Myocyte (in vitro differentiated cells): Measurements from ENCODE around the gene FAM168A. TPM values are rescaled to one million over a fixed set of nuclear protein-coding genes. Genes with fewer than 3 reads are reported as not detected.

Experiments
- DNase-seq: peaks from one replicate; pipeline ENCODE4 v3.0.0-alpha.2; 2012; ENCODE audit warnings: low read depth
- total RNA-seq: library from RNA; depleted of rRNA; stranded (reverse); fragments of >200 nt; gene quantifications from 2 replicates; pipeline ENCODE4 v1.2.3, GENCODE V29; 2014

Gene FAM168A
- total RNA-seq, 1 donor from 2014 or later, result 23.3 TPM

DNA sequence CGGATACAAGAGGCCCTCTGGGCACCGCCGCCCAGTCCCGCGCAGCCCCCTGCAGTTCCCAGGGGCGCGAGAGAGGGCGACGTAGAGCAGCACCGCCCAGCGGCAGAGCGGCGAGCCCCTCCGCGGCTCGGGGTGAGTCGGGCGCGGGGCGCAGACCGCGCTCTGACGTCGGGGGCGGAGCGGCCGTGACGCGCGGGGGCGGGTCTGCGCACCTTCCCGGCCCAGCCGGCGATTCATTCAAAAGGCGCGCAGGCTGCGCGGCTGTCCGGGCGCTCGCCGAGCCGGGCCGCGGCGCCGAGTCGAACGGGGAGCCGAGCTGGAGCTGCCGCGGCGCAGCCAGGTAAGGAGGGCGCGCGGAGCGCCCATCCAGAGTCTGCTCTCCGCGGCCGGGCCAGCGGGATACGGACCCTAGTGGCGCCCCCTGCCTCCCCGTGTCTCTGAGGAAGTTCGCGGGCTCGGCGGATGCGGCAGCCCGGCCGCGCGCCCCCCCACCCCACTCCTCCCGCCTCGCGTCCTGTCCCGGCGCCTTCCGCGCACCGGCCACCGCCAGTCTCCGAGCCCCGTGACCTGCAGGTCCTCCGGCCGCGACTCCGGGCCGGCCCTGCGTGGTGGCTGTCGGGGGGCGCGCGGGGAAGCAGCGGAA lies 221.6 kb downstream of the FAM168A start, which contains the start of gene RELT:
TSS of gene RELT (plus strand) at position 240 of the 643 bp plus-strand sequence. CDS start 12,738 bp downstream, outside the sequence.
- DNase-seq, result peak; percentile 89

- no peak for DNase-seq
These were observed 222.1 kb downstream of the FAM168A start for GRCh38 chr11:73375830-73376159.

GRCh38 chr11:73374151-73374550 lies 223.8 kb downstream of the FAM168A start:
- peak; percentile 33 for DNase-seq

DNA sequence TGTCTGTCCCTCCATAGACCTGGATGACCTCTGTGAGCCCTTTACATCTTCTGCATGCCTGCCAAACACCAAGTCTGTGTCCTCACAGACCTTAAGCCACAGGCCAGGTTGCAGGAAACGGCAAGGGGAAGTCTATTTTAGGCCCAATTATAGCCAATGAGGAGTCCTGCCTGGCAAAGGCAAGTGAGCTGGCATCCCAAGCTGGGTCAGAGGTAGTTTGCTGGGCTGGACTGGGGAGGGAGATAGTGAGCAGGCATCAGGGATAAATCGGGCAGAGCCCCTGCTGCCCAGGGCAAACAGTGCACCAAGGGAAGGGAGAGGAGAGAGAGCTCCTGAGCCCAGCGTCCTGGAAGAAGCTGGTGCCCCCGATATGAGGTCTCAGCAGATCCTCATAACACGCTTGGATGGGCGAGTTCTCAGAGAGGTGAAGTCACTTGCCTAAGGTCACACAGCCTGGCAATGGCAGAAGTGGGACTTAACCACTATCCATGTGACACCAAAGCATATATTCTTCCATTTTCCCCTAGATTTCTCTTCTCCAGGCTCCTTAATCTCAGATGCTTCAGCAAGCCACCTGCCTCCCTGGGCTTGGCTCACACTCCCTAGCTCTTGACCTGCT lies 225.4 kb downstream of the FAM168A start:
- peak; percentile 46 for DNase-seq

DNA sequence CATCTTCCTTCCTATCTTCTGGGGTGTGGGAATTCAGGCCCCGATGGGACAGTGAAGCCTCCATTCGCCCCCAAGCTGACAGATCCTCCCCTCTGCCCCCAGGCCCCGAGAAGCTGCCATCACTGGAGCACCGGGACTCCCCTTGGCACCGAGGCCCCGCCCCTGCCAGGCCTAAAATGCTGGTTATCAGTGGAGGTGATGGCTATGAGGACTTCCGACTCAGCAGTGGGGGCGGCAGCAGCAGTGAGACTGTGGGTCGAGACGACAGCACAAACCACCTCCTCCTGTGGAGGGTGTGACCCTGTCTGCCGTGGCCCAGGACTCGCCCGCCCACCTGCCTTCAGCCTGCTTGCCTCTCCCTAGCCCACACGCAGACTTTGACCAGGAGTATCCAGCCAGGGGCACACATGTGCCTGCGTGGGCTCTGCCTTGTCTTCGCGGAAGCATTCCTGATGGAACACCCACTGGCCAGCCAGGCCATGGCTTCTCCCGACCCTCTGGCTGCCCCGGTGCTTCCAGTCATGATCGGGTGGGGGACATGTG lies 230.4 kb downstream of the FAM168A start:
- DNase-seq, result no peak

DNA sequence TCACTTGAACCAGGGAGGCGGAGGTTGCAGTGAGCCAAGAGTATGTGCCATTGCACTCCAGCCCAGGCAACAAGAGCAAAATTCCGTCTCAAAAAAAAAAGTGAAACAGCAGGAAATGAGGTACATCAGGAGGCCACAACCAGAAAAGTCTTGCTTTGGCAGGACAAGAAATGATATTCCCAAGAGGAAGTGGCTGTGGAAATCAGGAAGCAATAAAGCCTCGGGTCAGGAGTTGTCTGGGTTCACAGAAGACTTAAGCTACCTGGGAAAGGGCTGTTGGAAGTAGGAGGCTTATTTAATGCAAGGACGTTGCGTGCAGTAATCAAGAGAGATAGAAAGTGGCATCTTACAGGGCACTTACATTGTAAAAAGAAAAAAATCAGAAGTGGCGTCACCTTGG lies 231.0 kb downstream of the FAM168A start:
- no peak for DNase-seq

- DNase-seq, result no peak
These were observed 231.7 kb downstream of the FAM168A start for GRCh38 chr11:73366265-73366610.

DNA sequence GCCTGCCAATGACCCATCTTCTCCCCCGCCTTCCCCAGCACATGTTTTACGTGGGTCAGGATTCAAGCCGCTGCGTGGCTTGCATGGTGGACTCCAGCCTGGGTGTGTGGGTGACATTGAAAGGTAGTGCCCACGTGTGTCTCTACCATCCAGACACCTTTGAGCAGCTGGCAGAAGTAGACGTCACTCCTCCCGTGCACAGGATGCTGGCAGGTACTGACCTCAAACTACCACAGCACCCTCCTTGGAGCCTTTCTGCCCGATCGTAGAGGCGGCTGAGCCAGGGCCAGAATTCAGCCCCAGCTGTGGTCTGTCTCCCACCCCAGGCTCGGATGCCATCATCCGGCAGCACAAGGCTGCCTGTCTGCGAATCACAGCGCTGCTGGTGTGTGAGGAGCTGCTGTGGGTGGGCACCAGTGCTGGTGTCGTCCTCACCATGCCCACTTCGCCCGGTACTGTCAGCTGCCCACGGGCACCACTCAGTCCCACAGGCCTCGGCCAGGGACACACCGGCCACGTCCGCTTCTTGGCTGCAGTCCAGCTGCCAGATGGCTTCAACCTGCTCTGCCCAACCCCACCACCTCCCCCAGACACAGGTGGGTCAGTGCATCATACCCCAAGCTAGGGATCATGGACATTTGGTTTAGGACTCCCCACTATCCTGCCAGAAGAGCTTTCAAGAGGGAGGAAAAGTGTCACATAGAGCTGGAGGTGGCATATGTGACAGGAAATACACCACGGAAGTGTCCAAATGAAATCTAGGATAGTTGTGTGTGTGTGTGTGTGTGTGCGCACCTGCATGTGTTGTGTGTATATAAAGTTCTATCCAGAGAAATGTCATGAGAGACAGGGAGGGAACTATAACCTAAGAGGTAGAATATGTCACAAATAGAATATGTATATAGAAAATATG lies 232.3 kb downstream of the FAM168A start:
- DNase-seq, result no peak

- DNase-seq, result no peak
These were observed 234.8 kb downstream of the FAM168A start for GRCh38 chr11:73363147-73363546.

GRCh38 chr11:73361953-73362776 lies 235.7 kb downstream of the FAM168A start:
- no peak for DNase-seq

GRCh38 chr11:73360743-73361369 lies 237.1 kb downstream of the FAM168A start:
- no peak for DNase-seq

DNA sequence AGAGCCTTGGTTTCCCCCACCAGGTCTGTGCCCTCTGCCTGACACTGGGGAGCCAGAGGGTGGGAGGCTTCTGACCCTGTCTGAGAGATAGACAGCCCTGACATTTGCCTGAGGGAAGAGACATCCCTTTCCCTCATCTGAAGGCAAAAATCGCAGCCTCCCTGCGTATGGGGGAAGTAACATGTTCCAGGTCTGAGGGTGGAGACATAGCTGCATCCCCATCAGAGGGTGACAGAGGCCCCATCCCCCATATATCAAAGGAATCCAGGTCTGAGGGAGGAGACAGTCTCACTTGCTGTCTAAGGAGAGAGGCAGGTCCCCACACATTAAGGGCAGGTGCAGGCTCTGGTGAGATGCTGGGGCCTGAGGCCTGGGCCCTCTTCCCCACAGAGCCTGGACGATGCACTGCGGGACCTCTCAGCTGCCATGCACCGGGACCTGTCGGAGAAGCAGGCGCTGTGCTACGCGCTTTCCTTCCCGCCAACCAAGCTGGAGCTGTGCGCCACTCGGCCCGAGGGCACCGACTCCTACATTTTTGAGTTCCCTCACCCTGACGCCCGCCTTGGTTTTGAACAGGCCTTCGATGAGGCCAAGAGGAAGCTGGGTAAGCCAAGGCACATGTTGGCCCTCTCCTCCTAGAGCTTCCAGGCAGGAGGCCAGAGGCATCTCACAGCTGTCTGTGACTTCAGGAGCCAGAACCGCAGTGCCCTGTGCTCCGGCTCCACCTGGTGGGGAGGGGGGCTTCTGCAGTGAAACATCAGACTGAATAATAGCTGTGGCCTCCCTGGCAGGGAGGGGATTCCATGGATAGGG lies 237.8 kb downstream of the FAM168A start:
- DNase-seq, result peak; percentile 78

- peak; percentile 51 for DNase-seq
These were observed 238.6 kb downstream of the FAM168A start for GRCh38 chr11:73359341-73359740.

DNA sequence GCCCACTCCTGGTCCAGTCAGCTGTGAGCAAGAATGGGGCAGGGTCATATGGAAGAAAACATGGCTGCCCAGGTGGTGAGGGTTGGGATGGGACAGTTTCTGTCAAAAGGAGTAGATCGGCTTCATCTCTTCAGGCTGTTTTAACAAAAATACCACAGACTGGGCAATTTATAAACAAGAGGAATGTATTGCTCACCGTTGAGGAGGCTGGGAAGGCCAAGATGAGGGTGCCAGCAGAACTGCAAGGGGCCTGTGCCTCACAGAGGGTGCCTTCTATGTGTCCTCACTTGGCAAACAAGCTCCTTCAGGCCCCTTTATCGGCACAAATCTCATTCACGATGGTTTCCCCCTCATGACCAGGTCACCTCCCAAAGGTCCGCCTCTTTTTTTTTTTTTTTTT lies 239.8 kb downstream of the FAM168A start:
- DNase-seq, result no peak

GRCh38 chr11:73356979-73357860 lies 240.7 kb downstream of the FAM168A start:
- no peak for DNase-seq

GRCh38 chr11:73355109-73355508 lies 242.8 kb downstream of the FAM168A start:
- DNase-seq, result no peak

- DNase-seq, result no peak
These were observed 244.5 kb downstream of the FAM168A start for GRCh38 chr11:73353422-73353821.

DNA sequence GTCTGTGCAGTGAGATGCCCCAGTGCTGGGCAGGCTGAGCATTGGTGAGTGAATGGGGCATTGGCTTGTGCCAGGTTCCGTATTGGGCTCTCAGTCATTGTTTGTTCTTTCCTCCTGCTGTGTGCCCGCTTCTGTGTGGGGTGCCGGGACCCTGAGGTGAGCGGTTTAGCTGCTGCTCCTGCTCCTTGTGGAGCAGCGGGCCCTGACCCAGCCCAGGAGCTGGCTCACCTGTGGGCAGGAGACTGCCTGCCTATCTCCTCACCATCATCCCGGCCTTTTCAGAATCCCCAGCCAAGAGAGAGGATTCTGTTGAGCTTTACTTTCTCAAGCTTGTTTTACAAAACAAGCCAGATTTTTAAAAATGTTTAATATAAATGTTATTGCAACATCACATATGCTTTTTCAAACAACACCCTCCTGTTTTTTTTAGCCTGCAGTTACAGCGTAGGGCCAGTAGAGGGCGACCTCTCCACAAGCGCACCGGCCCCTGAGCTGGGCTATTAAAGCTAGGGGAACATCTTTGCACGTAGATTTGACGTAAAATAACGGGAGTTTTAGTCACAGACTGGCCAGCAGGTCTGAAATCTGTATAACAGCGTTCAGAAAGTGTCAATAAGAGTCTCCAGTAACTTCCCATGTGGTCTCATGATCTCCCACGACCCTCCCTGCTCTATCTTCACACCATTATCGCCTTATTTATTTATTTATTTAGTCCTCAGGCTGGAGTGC lies 246.8 kb downstream of the FAM168A start:
- peak; percentile 51 for DNase-seq
